Sigmoid colon (tissue), 7 donors: Measurements from ENCODE around the gene GMPS. TPM values are rescaled to one million over a fixed set of nuclear protein-coding genes. Genes with fewer than 3 reads are reported as not detected.

Experiments
- DNase-seq: peaks from one replicate; pipeline ENCODE4 v3.0.0-alpha.2; 2019
- H3K27ac ChIP-seq, 4 donors: fragments of 200-600 bp; sonication (generic); one replicate each; pipeline ENCODE4 v1.5.1; 2016 to 2019; ENCODE audit warnings: mild to moderate bottlenecking in 1 of 4
- H3K27me3 ChIP-seq, 3 donors: fragments of 200-600 bp; sonication (generic); one replicate each; pipeline ENCODE4 v1.5.1; 2019; ENCODE audit warnings: mild to moderate bottlenecking in 1 of 3
- H3K36me3 ChIP-seq, 4 donors: fragments of 200-600 bp; sonication (generic); one replicate each; pipeline ENCODE4 v1.5.1; 2016 to 2019
- H3K4me1 ChIP-seq, 4 donors: fragments of 200-600 bp; sonication (generic); one replicate each; pipeline ENCODE4 v1.5.1; 2017 to 2019
- H3K4me3 ChIP-seq, 4 donors: fragments of 200-600 bp; sonication (generic); one replicate each; pipeline ENCODE4 v1.5.1; 2017 to 2019; ENCODE audit warnings: mild to moderate bottlenecking in 2 of 4, moderate library complexity in 1 of 4
- H3K9me3 ChIP-seq, 4 donors: fragments of 200-600 bp in 3 of 4; sonication (generic) in 3 of 4; one replicate each; pipeline versions ENCODE4 v1.5.1 to v1.6.1; 2013 to 2019
- EP300 ChIP-seq, 4 donors: sonication (generic); formaldehyde crosslinking; IDR thresholded peaks; one replicate each; pipeline ENCODE4 v1.6.1; 2017; ENCODE audit warnings: antibody characterized with exemption in 4 of 4
- POLR2A ChIP-seq, 2 donors: fragments of 450-650 bp; IDR thresholded peaks; one replicate each; pipeline ENCODE4 v1.6.1; 2016; ENCODE audit warnings: antibody characterized with exemption in 2 of 2, mild to moderate bottlenecking in 2 of 2, moderate library complexity in 2 of 2
- POLR2AphosphoS5 ChIP-seq, 4 donors: sonication (generic); formaldehyde crosslinking; IDR thresholded peaks; one replicate each; pipeline ENCODE4 v1.6.1; 2017; ENCODE audit warnings: antibody characterized with exemption in 4 of 4
- WGBS, 2 donors: extraction: QIAGEN DNeasy Blood & Tissue Kit; methylation state at CpG; one replicate each; pipeline ENCODE4 v1.1.7; 2013; 5-methylcytosine and 5-hydroxymethylcytosine counted together
- intact Hi-C: fragments of 100-400 bp; cut with DNase I; formaldehyde crosslinking; loops from one replicate; pipeline ENCODE4 v1.15.1; 2023
- polyA plus RNA-seq, 3 donors: library from polyadenylated mRNA; stranded (reverse); fragments of 200-250 nt; gene quantifications; one replicate each; pipeline ENCODE4 v1.2.3, GENCODE V29; 2013
- total RNA-seq, 4 donors: library from RNA; depleted of rRNA; stranded (reverse); fragments of >200 nt; gene quantifications; one replicate each; pipeline ENCODE4 v1.1.0, GENCODE V29; 2016
- TF ChIP-seq, protein P1 (sequence below), 4 experiments: fragments of 450-650 bp in 3 of 4; fragments of 200-600 bp in 1 of 4; IDR thresholded peaks; one replicate each; pipeline ENCODE4 v1.5.1; 2016 to 2019; ENCODE audit warnings: antibody characterized with exemption in 4 of 4, mild to moderate bottlenecking in 3 of 4, moderate library complexity in 2 of 4
- donor health status: healthy with polysubstance abuse.
- donor health status: Bipolar disorder and iron deficiency.
- donor health status: healthy.

GMPS gene
- total and polyA plus RNA-seq, 7 donors: 12.7 to 45.7 (median 25.6) TPM

DNA sequence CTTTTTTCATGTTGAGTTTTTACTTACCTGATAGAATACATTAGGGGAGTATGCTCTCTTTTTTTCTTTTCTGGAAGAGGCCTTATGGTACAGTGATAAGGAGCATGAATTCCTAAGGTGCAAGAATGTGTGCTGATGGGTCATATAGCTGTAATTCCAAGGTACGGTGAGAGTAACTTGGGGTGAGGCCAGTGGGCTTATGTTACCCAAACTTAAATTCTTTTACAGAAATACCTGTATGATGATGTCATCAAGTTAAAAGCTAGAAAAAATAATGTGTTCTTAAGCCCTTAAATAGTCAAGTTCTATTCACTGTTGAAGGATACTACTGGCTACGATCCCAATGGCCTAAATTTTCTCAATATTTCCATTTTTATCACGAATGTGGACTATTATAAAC, 111.2 kb downstream of the GMPS start:
- Histone ChIP-seq H3K36me3 (no peaks in the 10 kb centered on the region), H3K9me3 (no peaks in the 10 kb centered on the region), H3K4me1 (no peaks in the 10 kb centered on the region), H3K27me3 (no peaks in the 10 kb centered on the region), H3K4me3 (no peak overlapping the region), H3K27ac (no peak overlapping the region)
- no peak for DNase-seq
- TF ChIP-seq POLR2A (IDR thresholded peaks at IDR 0.05) (no peak), POLR2AphosphoS5 (IDR thresholded peaks at IDR 0.05) (no peak), EP300 (IDR thresholded peaks at IDR 0.05) (no peak)
- TF ChIP-seq, protein P1, sequence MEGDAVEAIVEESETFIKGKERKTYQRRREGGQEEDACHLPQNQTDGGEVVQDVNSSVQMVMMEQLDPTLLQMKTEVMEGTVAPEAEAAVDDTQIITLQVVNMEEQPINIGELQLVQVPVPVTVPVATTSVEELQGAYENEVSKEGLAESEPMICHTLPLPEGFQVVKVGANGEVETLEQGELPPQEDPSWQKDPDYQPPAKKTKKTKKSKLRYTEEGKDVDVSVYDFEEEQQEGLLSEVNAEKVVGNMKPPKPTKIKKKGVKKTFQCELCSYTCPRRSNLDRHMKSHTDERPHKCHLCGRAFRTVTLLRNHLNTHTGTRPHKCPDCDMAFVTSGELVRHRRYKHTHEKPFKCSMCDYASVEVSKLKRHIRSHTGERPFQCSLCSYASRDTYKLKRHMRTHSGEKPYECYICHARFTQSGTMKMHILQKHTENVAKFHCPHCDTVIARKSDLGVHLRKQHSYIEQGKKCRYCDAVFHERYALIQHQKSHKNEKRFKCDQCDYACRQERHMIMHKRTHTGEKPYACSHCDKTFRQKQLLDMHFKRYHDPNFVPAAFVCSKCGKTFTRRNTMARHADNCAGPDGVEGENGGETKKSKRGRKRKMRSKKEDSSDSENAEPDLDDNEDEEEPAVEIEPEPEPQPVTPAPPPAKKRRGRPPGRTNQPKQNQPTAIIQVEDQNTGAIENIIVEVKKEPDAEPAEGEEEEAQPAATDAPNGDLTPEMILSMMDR (IDR thresholded peaks at IDR 0.05): no peak
- intact Hi-C loops: no loop called here
- 80 to 81% methylated on average over 3 of the region's 3 CpGs for WGBS, 2 donors

DNA sequence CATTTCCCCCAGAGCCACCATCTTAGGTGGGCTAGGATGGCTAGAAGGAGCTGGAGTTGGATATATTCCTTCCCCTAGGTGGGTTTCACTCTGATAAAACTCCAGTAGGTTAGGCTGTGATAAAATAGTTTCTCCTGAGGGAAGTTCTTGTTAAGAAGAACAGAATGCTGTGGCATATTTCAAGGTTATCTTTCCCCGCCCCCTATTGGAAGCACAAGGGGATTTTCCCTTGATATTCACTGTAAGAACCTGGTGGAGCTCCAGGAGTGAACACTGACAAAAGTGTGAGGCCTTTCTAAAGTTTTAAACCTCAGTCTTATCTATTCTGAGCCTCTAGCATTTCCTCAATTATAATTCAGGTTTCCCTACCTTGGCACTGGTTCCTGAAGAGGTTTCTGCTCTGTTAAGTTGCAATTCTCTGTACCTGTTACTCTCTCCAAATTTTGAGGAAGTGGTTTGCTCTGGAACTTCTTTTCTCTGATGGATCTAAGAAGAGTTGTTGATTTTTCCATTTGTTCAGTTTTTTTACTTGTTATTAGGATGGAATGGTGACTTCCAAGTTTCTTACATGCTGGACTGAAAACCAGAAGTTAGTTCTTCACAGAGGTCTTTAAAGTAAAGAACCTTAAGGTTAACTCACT, 113.5 kb downstream of the GMPS start:
- WGBS, 2 donors: 87 to 93% methylated on average over 1 of the region's 1 CpG
- Histone ChIP-seq H3K27ac (no peak overlapping the region), H3K9me3 (no peaks in the 10 kb centered on the region), H3K4me3 (no peak overlapping the region), H3K4me1 (no peaks in the 10 kb centered on the region), H3K36me3 (no peaks in the 10 kb centered on the region), H3K27me3 (no peaks in the 10 kb centered on the region)
- intact Hi-C loops: no loop called here
- no peak for DNase-seq
- TF ChIP-seq POLR2A (IDR thresholded peaks at IDR 0.05) (no peak), POLR2AphosphoS5 (IDR thresholded peaks at IDR 0.05) (no peak), EP300 (IDR thresholded peaks at IDR 0.05) (no peak)
- TF ChIP-seq, protein P1 (IDR thresholded peaks at IDR 0.05): no peak

DNA sequence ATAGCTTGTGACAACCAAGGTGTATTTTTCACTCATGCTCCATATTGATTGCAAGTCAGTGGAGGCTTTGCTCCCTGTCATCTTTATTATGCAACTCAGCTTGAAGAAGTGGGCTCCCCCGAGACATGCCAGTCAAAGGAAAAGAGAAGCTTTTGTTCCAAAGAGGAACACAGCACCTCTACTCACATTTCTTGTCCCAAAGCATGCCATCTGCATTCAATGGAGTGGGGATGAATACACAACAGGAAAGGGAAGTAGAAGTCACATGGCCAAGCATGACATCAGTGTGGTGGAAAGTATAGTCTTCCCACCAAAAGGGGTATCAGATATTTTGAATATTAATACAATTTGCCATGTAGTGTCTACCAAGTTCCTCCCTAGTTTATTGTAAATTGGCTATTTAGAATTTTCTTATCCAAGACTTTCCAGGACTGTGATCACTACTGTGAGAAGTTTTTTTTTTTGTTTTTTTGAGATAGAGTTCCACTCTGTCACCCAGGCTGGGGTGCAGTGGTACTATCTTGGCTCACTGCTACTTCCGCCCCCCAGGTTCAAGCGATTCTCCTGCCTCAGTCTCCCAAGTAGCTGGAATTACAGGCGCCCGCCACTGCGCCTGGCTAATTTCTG, 114.5 kb downstream of the GMPS start:
- H3K27me3 ChIP-seq: no peaks in the 10 kb centered on the region
- intact Hi-C loops: no loop called here
- no peak overlapping the region for H3K27ac ChIP-seq
- no peak for TF ChIP-seq POLR2A (IDR thresholded peaks at IDR 0.05)
- TF ChIP-seq, protein P1 (IDR thresholded peaks at IDR 0.05): no peak
- TF ChIP-seq EP300 (IDR thresholded peaks at IDR 0.05): no peak
- no peak for TF ChIP-seq POLR2AphosphoS5 (IDR thresholded peaks at IDR 0.05)
- H3K9me3 ChIP-seq: no peaks in the 10 kb centered on the region
- H3K4me1 ChIP-seq: no peaks in the 10 kb centered on the region
- DNase-seq: no peak
- H3K36me3 ChIP-seq: no peaks in the 10 kb centered on the region
- 94 to 95% methylated on average over 6 of the region's 6 CpGs for WGBS, 2 donors
- no peak overlapping the region for H3K4me3 ChIP-seq

DNA sequence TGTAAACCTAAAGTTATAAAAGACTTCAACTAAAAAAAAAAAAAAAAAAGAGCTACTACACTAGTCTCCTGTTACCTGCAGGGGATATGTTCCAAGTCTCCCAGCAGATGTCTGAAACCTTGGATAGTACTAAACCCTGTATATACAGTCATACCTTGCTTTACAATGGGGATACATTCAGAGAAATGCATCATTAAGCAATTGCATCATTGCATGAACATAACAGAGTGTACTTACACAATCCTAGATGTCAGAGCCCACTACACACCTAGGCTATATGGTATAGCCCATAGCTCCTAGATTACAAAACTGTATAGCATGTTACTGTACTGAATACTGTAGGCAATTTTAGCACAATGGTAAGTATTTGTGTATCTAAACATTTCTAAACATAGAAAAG, 119.1 kb downstream of the GMPS start:
- H3K27ac ChIP-seq: no peak overlapping the region
- no peaks in the 10 kb centered on the region for H3K9me3 ChIP-seq
- H3K27me3 ChIP-seq: no peaks in the 10 kb centered on the region
- H3K36me3 ChIP-seq: no peaks in the 10 kb centered on the region
- TF ChIP-seq POLR2AphosphoS5 (IDR thresholded peaks at IDR 0.05) (no peak), POLR2A (IDR thresholded peaks at IDR 0.05) (no peak), EP300 (IDR thresholded peaks at IDR 0.05) (no peak)
- TF ChIP-seq, protein P1 (IDR thresholded peaks at IDR 0.05): no peak
- no peak overlapping the region for H3K4me3 ChIP-seq
- no peak for DNase-seq
- peaks cover 0 to 13% (median 4%) of the 10 kb centered on the region in 4 donors for H3K4me1 ChIP-seq
- intact Hi-C loops: no loop called here
